ENCODE data around the gene ATP10A.

Gene ATP10A

GRCh38 chr15:25713736-25714537 lies 149.2 kb downstream of the ATP10A start:
- Histone ChIP-seq H3K9ac (no peak overlapping the region), H3K79me2 (no peaks in the 10 kb centered on the region), H3K27ac (no peak overlapping the region), H2AFZ (no peak overlapping the region), H3K4me3 (ENCODE audit: low read depth, low read length) (no peak overlapping the region), H3K4me1 (no peaks in the 10 kb centered on the region), H3K9me3 (ENCODE audit: control insufficient read depth, low read length) (no peaks in the 10 kb centered on the region), H3K27me3 (ENCODE audit: control insufficient read depth, insufficient read depth, low read length) (no peaks in the 10 kb centered on the region), H3K4me2 (ENCODE audit: low read length) (no peak overlapping the region), H3K36me3 (ENCODE audit: control insufficient read depth, insufficient read depth, low read length) (no peaks in the 10 kb centered on the region)
- no peak for TF ChIP-seq CTCF (IDR thresholded peaks at IDR 0.05)

- Histone ChIP-seq H3K36me3 (ENCODE audit: control insufficient read depth, insufficient read depth, low read length) (no peaks in the 10 kb centered on the region), H2AFZ (no peak overlapping the region), H3K79me2 (no peaks in the 10 kb centered on the region), H3K4me1 (no peaks in the 10 kb centered on the region), H3K4me3 (ENCODE audit: low read depth, low read length) (no peak overlapping the region), H3K9me3 (ENCODE audit: control insufficient read depth, low read length) (no peaks in the 10 kb centered on the region), H3K9ac (no peak overlapping the region), H3K4me2 (ENCODE audit: low read length) (no peak overlapping the region), H3K27ac (no peak overlapping the region), H3K27me3 (ENCODE audit: control insufficient read depth, insufficient read depth, low read length) (no peaks in the 10 kb centered on the region)
- no peak for TF ChIP-seq CTCF (IDR thresholded peaks at IDR 0.05)
Measured at GRCh38 chr15:25712961-25713355, 150.2 kb downstream of the ATP10A start.

- H3K9me3 ChIP-seq (ENCODE audit: control insufficient read depth, low read length), result no peaks in the 10 kb centered on the region
- no peaks in the 10 kb centered on the region for H3K27me3 ChIP-seq (ENCODE audit: control insufficient read depth, insufficient read depth, low read length)
- H3K36me3 ChIP-seq (ENCODE audit: control insufficient read depth, insufficient read depth, low read length), result no peaks in the 10 kb centered on the region
- H3K9ac ChIP-seq, result no peak overlapping the region
- no peaks in the 10 kb centered on the region for H3K4me1 ChIP-seq
- TF ChIP-seq CTCF (IDR thresholded peaks at IDR 0.05), result no peak
- H3K4me2 ChIP-seq (ENCODE audit: low read length), result no peak overlapping the region
- no peak overlapping the region for H3K27ac ChIP-seq
- no peak overlapping the region for H2AFZ ChIP-seq
- no peaks in the 10 kb centered on the region for H3K79me2 ChIP-seq
- no peak overlapping the region for H3K4me3 ChIP-seq (ENCODE audit: low read depth, low read length)
Measured at GRCh38 chr15:25712192-25712960, 150.8 kb downstream of the ATP10A start.

GRCh38 chr15:25711691-25712090 lies 151.4 kb downstream of the ATP10A start:
- Histone ChIP-seq H3K4me3 (ENCODE audit: low read depth, low read length) (no peak overlapping the region), H2AFZ (no peak overlapping the region), H3K79me2 (no peaks in the 10 kb centered on the region), H3K27ac (no peak overlapping the region), H3K9ac (no peak overlapping the region), H3K36me3 (ENCODE audit: control insufficient read depth, insufficient read depth, low read length) (no peaks in the 10 kb centered on the region), H3K9me3 (ENCODE audit: control insufficient read depth, low read length) (no peaks in the 10 kb centered on the region), H3K27me3 (ENCODE audit: control insufficient read depth, insufficient read depth, low read length) (no peaks in the 10 kb centered on the region), H3K4me2 (ENCODE audit: low read length) (no peak overlapping the region), H3K4me1 (no peaks in the 10 kb centered on the region)
- no peak for TF ChIP-seq CTCF (IDR thresholded peaks at IDR 0.05)
